CD4-positive, alpha-beta memory T cell (primary cell): Measurements from ENCODE around the gene RAB3IL1. TPM values are rescaled to one million over a fixed set of nuclear protein-coding genes. Genes with fewer than 3 reads are reported as not detected.

ENCODE experiments used
- CTCF ChIA-PET: fragments of 350-600 bp; sonication (Branson Sonifier 250); formaldehyde crosslinking; loops from one replicate; lab custom pipeline; 2021; ENCODE audit warnings: inconsistent platforms; ENCODE audit not compliant: partially characterized antibody; lab: Charles Lee
- POLR2A ChIA-PET: fragments of 350-600 bp; sonication (Branson Sonifier 250); formaldehyde crosslinking; loops from one replicate; lab custom pipeline; 2021; ENCODE audit not compliant: partially characterized antibody; lab: Charles Lee
- DNase-seq, 5 donors: peaks; one replicate each; pipeline versions ENCODE4 v3.0.0 to v3.0.0-alpha.2; 2020 to 2022; ENCODE audit warnings: mixed read lengths in 1 of 5
- H3K27ac ChIP-seq: one replicate; pipeline ENCODE4 v1.7.0; 2013; ENCODE audit warnings: low read depth, low read length
- H3K27me3 ChIP-seq: 2 replicates; pipeline ENCODE4 v1.7.0; 2013; ENCODE audit warnings: mild to moderate bottlenecking, low read length, moderate library complexity; ENCODE audit not compliant: insufficient read depth
- H3K36me3 ChIP-seq: 2 replicates; pipeline ENCODE4 v1.7.0; 2013; ENCODE audit warnings: mild to moderate bottlenecking, low read length, moderate library complexity; ENCODE audit not compliant: insufficient read depth
- H3K4me1 ChIP-seq: 2 replicates; pipeline ENCODE4 v1.7.0; 2013; ENCODE audit warnings: mild to moderate bottlenecking, low read length, moderate library complexity; ENCODE audit not compliant: insufficient read depth
- H3K4me3 ChIP-seq, 2 donors: one replicate each; pipeline ENCODE4 v1.7.0; 2013; ENCODE audit warnings: low read length in 2 of 2, mild to moderate bottlenecking in 1 of 2
- H3K9me3 ChIP-seq, 2 donors: one replicate each; pipeline ENCODE4 v1.7.0; 2013; ENCODE audit warnings: low read length in 2 of 2, control low read depth in 1 of 2; ENCODE audit not compliant: control insufficient read depth in 1 of 2
- H3K27ac Mint-ChIP-seq, 7 donors: one replicate each; pipeline ENCODE4 v1.8.0; 2020 to 2021; ENCODE audit warnings: mixed read lengths in 7 of 7, mild to moderate bottlenecking in 6 of 7, inconsistent platforms in 3 of 7, moderate library complexity in 3 of 7
- H3K27me3 Mint-ChIP-seq, 2 donors: one replicate each; pipeline ENCODE4 v1.8.0; 2020 to 2021; ENCODE audit warnings: mixed read lengths in 2 of 2
- H3K36me3 Mint-ChIP-seq, 2 donors: one replicate each; pipeline ENCODE4 v1.8.0; 2020 to 2021; ENCODE audit warnings: mixed read lengths in 2 of 2, inconsistent platforms in 1 of 2, mild to moderate bottlenecking in 1 of 2
- H3K4me1 Mint-ChIP-seq, 4 donors: one replicate each; pipeline ENCODE4 v1.8.0; 2020 to 2021; ENCODE audit warnings: mixed read lengths in 4 of 4, mild to moderate bottlenecking in 1 of 4
- H3K4me3 Mint-ChIP-seq, 8 donors: one replicate each; pipeline ENCODE4 v1.8.0; 2020 to 2021; ENCODE audit warnings: mixed read lengths in 8 of 8, mild to moderate bottlenecking in 7 of 8, moderate library complexity in 6 of 8, inconsistent platforms in 3 of 8
- H3K9me3 Mint-ChIP-seq, 8 donors: one replicate each; pipeline ENCODE4 v1.8.0; 2020 to 2021; ENCODE audit warnings: mixed read lengths in 8 of 8, mild to moderate bottlenecking in 5 of 8, inconsistent platforms in 3 of 8, moderate library complexity in 1 of 8
- intact Hi-C: fragments of 100-400 bp; cut with micrococcal nuclease; formaldehyde crosslinking; loops from one replicate; pipeline ENCODE4 v1.15.1; 2023
- polyA plus RNA-seq, 2 donors: library from polyadenylated mRNA; unstranded; fragments of 300-500 nt; fragmentation: Illumina TruSeq; gene quantifications; one replicate each; pipeline ENCODE4 v1.2.3, GENCODE V29; 2021
- total RNA-seq, 2 experiments: library from RNA; stranded (reverse); gene quantifications; one replicate each; pipeline ENCODE4 v1.2.3, GENCODE V29; 2021

The RAB3IL1 gene
- total and polyA plus RNA-seq, 4 experiments from 2014 or later, result 0.44 to 0.53 TPM; not detected in 2

- Mint-ChIP-seq H3K4me1 (peaks cover 3 to 14% (median 9%) of the 10 kb centered on the region in 4 donors), H3K27me3 (peaks cover 33 to 44% of the 10 kb centered on the region in 2 donors), H3K27ac (peak overlapping the region in 1 of 7 donors; percentile 75), H3K36me3 (no peaks in the 10 kb centered on the region), H3K9me3 (no peaks in the 10 kb centered on the region), H3K4me3 (no peak overlapping the region)
- H3K27ac ChIP-seq, result no peak overlapping the region
- H3K4me1 ChIP-seq, result no peaks in the 10 kb centered on the region
- H3K36me3 ChIP-seq, result no peaks in the 10 kb centered on the region
- no peak overlapping the region for H3K4me3 ChIP-seq
- H3K9me3 ChIP-seq, result no peaks in the 10 kb centered on the region
- ChIA-PET POLR2A (no interaction called here), CTCF (interaction anchor here (0.9 to 1.7 kb wide), 4 partner anchors 9 to 162 kb away, joined by 3 to 4 read pairs (median 4); no protein-coding TSS in a partner anchor)
- intact Hi-C loops, result no loop called here
- peaks cover 8% of the 10 kb centered on the region for H3K27me3 ChIP-seq
- DNase-seq, result no peak
Measured at GRCh38 chr11:61919705-61920631, 2.6 kb upstream of the RAB3IL1 start.

- Mint-ChIP-seq H3K27me3 (peaks cover 33 to 49% of the 10 kb centered on the region in 2 donors), H3K36me3 (no peaks in the 10 kb centered on the region), H3K4me3 (peak overlapping the region in 2 of 8 donors; percentile 35 to 83), H3K4me1 (peaks cover 3 to 14% (median 9%) of the 10 kb centered on the region in 4 donors), H3K9me3 (no peaks in the 10 kb centered on the region), H3K27ac (peak overlapping the region in 1 of 7 donors; percentile 75)
- H3K4me3 ChIP-seq, result no peak overlapping the region
- CTCF ChIA-PET, result interaction anchor here (0.9 to 1.7 kb wide), 4 partner anchors 10 to 163 kb away, joined by 3 to 4 read pairs (median 4); no protein-coding TSS in a partner anchor
- no peaks in the 10 kb centered on the region for H3K36me3 ChIP-seq
- peaks cover 8% of the 10 kb centered on the region for H3K27me3 ChIP-seq
- no peak overlapping the region for H3K27ac ChIP-seq
- no peak for DNase-seq
- H3K9me3 ChIP-seq, result no peaks in the 10 kb centered on the region
- intact Hi-C loops, result no loop called here
- POLR2A ChIA-PET, result no interaction called here
- no peaks in the 10 kb centered on the region for H3K4me1 ChIP-seq
Measured at GRCh38 chr11:61918938-61919704, 1.8 kb upstream of the RAB3IL1 start.

DNA sequence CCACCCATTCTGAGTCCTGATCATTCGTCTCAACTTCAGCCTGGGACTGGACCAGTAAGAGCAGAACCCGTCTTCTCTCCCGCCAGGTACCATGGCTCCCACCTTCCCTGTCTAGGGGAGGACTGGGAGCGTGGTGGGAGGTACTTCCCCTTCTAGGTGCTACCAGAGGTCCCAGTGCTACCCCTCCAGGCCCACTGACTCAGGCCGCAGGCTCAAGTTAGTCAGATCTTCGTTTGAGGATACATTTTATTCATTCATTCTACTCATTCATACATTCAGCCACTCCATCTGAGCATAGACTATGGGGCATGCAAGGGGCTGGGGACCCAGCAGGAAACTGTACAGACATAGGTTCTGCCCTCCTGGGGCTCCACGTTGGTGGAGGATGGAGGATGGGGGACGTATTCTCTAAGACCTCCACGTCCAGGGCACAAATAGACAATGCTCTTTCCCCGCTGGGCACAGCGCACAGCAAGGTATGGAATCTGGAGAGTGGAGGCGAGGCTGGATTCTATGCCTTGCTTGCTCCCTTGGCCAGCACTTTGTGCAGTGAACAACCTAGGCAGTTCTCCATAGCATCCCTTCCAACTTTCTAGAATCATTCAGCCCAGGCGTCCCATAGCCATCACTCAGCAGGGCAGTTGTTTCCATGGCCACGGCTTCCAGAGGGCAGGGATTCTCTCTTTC, 1.0 kb upstream of the RAB3IL1 start:
- Histone ChIP-seq H3K4me1 (no peaks in the 10 kb centered on the region), H3K27ac (no peak overlapping the region), H3K9me3 (no peaks in the 10 kb centered on the region), H3K36me3 (no peaks in the 10 kb centered on the region), H3K4me3 (no peak overlapping the region), H3K27me3 (peaks cover 8% of the 10 kb centered on the region)
- peaks cover 33 to 54% of the 10 kb centered on the region in 2 donors for H3K27me3 Mint-ChIP-seq
- peak overlapping the region in 1 of 7 donors; percentile 22 for H3K27ac Mint-ChIP-seq
- intact Hi-C loops, result no loop called here
- ChIA-PET CTCF (no interaction called here), POLR2A (no interaction called here)
- peaks cover 3 to 14% (median 9%) of the 10 kb centered on the region in 4 donors for H3K4me1 Mint-ChIP-seq
- no peak for DNase-seq
- peak overlapping the region in 7 of 8 donors; percentile 71 to 84 (median 81) for H3K4me3 Mint-ChIP-seq
- H3K36me3 Mint-ChIP-seq, result no peaks in the 10 kb centered on the region
- H3K9me3 Mint-ChIP-seq, result no peaks in the 10 kb centered on the region

GRCh38 chr11:61916737-61917333, 531 bp downstream of the RAB3IL1 start:
- no peak for DNase-seq
- no peak overlapping the region for H3K27ac Mint-ChIP-seq

DNA sequence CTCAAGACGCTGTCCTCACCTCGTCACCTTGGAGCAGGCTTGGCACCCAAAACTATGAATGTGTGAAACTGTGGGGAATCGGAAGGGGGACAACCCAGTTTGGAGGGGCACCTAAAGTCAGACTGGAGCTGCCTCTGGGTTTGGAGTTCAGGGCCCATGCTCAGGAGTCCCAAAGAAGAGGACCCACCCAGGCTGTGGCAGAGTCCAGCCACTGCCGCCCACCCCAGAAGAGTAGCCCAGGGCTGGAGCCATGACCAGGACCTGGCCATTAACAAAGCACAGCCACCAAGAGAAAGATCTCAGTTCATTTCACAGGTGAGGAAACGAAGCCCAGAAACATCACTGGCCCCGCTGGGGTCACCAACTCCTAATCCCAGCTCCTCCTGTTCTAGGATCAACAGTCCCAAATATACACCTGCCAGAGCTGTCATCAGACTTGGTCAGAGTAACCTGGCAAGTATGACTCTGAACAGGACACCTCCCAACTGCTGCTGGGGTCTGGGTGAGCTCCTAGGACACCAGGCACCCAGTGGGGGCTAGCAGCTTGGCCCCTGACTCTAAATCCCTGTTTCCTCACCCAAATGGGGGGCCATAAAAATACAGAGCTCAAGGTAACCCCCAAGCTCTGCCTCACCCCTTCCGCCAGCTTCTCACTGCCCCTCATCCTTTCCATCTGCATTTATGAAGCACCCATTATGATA, 2.7 kb downstream of the RAB3IL1 start:
- POLR2A ChIA-PET, result no interaction called here
- H3K27ac ChIP-seq, result no peak overlapping the region
- Mint-ChIP-seq H3K27me3 (peaks cover 22 to 48% of the 10 kb centered on the region in 2 donors), H3K4me3 (peak overlapping the region in 1 of 8 donors; percentile 64), H3K9me3 (no peaks in the 10 kb centered on the region), H3K36me3 (no peaks in the 10 kb centered on the region), H3K27ac (no peak overlapping the region), H3K4me1 (peaks cover 3 to 14% (median 9%) of the 10 kb centered on the region in 4 donors)
- CTCF ChIA-PET, result interaction anchor here (1.6 to 3.6 kb wide), 2 partner anchors 17 to 167 kb away, joined by 6 to 11 read pairs; no protein-coding TSS in a partner anchor
- no peak for DNase-seq
- no peak overlapping the region for H3K4me3 ChIP-seq
- H3K9me3 ChIP-seq, result no peaks in the 10 kb centered on the region
- intact Hi-C loops, result no loop called here
- no peaks in the 10 kb centered on the region for H3K36me3 ChIP-seq
- peaks cover 8% of the 10 kb centered on the region for H3K27me3 ChIP-seq
- H3K4me1 ChIP-seq, result no peaks in the 10 kb centered on the region

More at GRCh38 chr11:61916737-61917333, 531 bp downstream of the RAB3IL1 start:
- H3K9me3 Mint-ChIP-seq, result no peaks in the 10 kb centered on the region
- ChIA-PET CTCF (interaction anchor here (3.6 kb wide), 1 partner anchor 165 kb away, joined by 11 read pairs; no protein-coding TSS in a partner anchor), POLR2A (no interaction called here)
- no peaks in the 10 kb centered on the region for H3K36me3 ChIP-seq
- H3K36me3 Mint-ChIP-seq, result no peaks in the 10 kb centered on the region
- H3K4me3 Mint-ChIP-seq, result peak overlapping the region; percentile 25 to 73 (median 58)
- H3K4me1 Mint-ChIP-seq, result peaks cover 3 to 14% (median 9%) of the 10 kb centered on the region in 4 donors
- H3K4me3 ChIP-seq, result no peak overlapping the region
- H3K27ac ChIP-seq, result no peak overlapping the region
- H3K9me3 ChIP-seq, result no peaks in the 10 kb centered on the region
- intact Hi-C loops, result no loop called here
- peaks cover 30 to 57% of the 10 kb centered on the region in 2 donors for H3K27me3 Mint-ChIP-seq
- H3K4me1 ChIP-seq, result no peaks in the 10 kb centered on the region
- peaks cover 8% of the 10 kb centered on the region for H3K27me3 ChIP-seq

DNA sequence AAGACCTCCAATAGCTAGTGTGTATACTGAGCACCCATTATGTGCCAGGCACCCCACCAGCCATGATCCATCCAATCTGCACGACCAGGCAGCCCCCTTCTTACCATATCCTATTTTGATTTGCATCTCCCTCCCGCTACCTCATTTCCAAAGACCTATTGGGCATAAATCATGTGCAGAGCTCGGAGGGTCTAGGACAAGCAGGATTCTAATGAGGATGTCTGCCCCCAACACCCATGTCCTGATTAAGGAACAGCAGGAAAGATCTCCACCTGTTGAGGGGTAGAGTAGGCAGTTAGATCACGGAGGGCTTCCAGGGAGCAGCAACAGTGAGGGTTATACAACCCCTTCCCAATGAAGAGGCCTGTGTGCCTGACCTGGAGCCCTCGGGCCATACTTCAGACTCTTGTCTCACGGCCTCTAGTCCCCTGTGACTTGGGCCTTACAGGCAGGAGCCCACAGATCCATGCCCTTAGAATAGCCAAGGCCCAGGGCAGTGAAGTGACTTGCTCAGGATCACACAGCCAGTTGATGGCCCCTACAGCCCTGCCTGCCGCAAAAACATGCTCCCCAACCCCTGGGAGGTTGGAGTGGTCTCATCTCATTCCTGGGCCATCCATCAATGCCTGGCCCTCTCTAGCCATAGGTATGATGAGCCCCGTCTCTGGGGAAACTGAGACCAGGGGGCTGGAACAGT, 3.5 kb downstream of the RAB3IL1 start:
- no peak overlapping the region for H3K4me3 Mint-ChIP-seq
- intact Hi-C loops, result no loop called here
- no peaks in the 10 kb centered on the region for H3K36me3 Mint-ChIP-seq
- peaks cover 3 to 14% (median 9%) of the 10 kb centered on the region in 4 donors for H3K4me1 Mint-ChIP-seq
- Histone ChIP-seq H3K27ac (no peak overlapping the region), H3K4me1 (no peaks in the 10 kb centered on the region), H3K9me3 (no peaks in the 10 kb centered on the region), H3K27me3 (peaks cover 8% of the 10 kb centered on the region), H3K4me3 (no peak overlapping the region), H3K36me3 (no peaks in the 10 kb centered on the region)
- ChIA-PET POLR2A (no interaction called here), CTCF (interaction anchor here (1.6 to 3.6 kb wide), 2 partner anchors 16 to 168 kb away, joined by 6 to 11 read pairs; no protein-coding TSS in a partner anchor)
- H3K27ac Mint-ChIP-seq, result no peak overlapping the region
- H3K9me3 Mint-ChIP-seq, result no peaks in the 10 kb centered on the region
- no peak for DNase-seq
- H3K27me3 Mint-ChIP-seq, result peaks cover 21 to 42% of the 10 kb centered on the region in 2 donors
